HEK293T (cell line): ENCODE measurements around the gene CCM2.

Experiments
- ARNT ChIP-seq: fragments of 450-650 bp; IDR thresholded peaks from 2 replicates; pipeline ENCODE4 v1.6.1; 2017; ENCODE audit warnings: mild to moderate bottlenecking
- BHLHE40 ChIP-seq: fragments of 450-650 bp; IDR thresholded peaks from 2 replicates; pipeline ENCODE4 v1.6.1; 2016; ENCODE audit warnings: mild to moderate bottlenecking, moderate library complexity, borderline replicate concordance
- ELF4 ChIP-seq: fragments of 450-650 bp; IDR thresholded peaks from 2 replicates; pipeline ENCODE4 v1.6.1; 2017; ENCODE audit warnings: antibody characterized with exemption
- FOXK2 ChIP-seq: fragments of 450-650 bp; IDR thresholded peaks from 2 replicates; pipeline ENCODE4 v1.6.1; 2016; ENCODE audit warnings: mild to moderate bottlenecking
- FOXM1 ChIP-seq: fragments of 450-650 bp; IDR thresholded peaks from 2 replicates; pipeline ENCODE4 v1.6.1; 2017; ENCODE audit warnings: mild to moderate bottlenecking, borderline replicate concordance
- HDGF ChIP-seq: fragments of 450-650 bp; IDR thresholded peaks from 2 replicates; pipeline ENCODE4 v1.6.1; 2017; ENCODE audit warnings: antibody characterized with exemption, borderline replicate concordance
- NFRKB ChIP-seq: fragments of 450-650 bp; IDR thresholded peaks from 2 replicates; pipeline ENCODE4 v1.6.1; 2016; ENCODE audit warnings: mild to moderate bottlenecking, moderate library complexity
- PKNOX1 ChIP-seq: fragments of 450-650 bp; IDR thresholded peaks from 2 replicates; pipeline ENCODE4 v1.6.1; 2016
- SP1 ChIP-seq: fragments of 450-650 bp; IDR thresholded peaks from 2 replicates; pipeline ENCODE4 v1.6.1; 2017
- SUZ12 ChIP-seq: fragments of 450-650 bp; IDR thresholded peaks from 2 replicates; pipeline ENCODE4 v1.6.1; 2016; ENCODE audit warnings: mild to moderate bottlenecking
- TARDBP ChIP-seq: fragments of 450-650 bp; IDR thresholded peaks from 2 replicates; pipeline ENCODE4 v1.6.1; 2016
- ZNF384 ChIP-seq: fragments of 450-650 bp; IDR thresholded peaks from 2 replicates; pipeline ENCODE4 v1.6.1; 2016

DNA sequence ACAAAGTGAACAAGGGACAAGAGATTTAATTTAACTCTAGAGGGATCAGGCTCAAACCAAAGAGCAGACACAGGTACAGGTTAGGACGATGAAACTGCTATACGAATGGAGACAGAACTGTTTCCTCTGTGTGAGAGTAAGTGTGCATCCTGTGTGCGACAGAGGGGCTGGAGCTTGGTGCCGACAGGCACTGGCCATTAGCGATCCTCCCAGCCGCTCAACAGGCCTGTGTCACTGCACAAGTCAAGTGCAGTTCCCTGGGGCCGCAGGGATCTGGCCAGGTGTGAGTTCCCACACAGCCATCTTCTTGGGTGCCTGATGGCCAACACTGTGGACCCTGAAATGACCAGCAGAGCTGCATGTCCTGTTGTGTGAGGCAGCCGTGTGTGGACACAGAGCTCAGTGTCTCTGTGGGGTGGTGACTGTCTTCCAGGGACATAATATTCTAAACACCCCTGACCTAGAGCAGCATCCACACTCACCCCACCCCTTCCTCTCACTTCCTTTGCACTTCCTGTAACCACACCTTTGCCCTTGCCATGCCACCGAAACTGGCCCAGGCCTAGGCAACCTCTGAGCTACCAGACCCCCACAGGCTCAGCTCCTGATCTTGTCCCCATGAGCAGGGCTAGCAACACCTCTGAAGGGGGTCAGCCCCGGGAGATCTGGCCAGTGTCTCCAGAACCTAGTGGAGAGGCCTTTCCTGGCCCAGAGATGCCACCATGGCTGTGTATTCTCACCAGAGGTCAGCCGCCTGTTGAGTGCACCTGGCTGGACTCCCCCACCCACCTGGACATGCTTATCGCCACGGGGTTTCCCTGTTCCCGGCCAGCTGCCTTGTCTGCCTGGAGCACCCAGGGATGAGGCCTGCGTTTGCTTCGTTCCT lies 123.2 kb downstream of the CCM2 start:
- no peak for TF ChIP-seq SUZ12
- TF ChIP-seq TARDBP = no peak
- TF ChIP-seq FOXK2 = no peak
- TF ChIP-seq FOXM1 = no peak
- TF ChIP-seq PKNOX1 = no peak
- TF ChIP-seq HDGF = no peak
- no peak for TF ChIP-seq BHLHE40
- no peak for TF ChIP-seq ARNT
- no peak for TF ChIP-seq ZNF384
- TF ChIP-seq SP1 = no peak
- TF ChIP-seq NFRKB = no peak
- no peak for TF ChIP-seq ELF4
